Measurements from ENCODE around the gene TFAM. TPM values are rescaled to one million over a fixed set of nuclear protein-coding genes. Genes with fewer than 3 reads are reported as not detected.

Gene TFAM
- total and polyA plus RNA-seq, 2 donors (not counting 1 experiment from before 2014, with no cell fraction given), result 8.2 to 38.4 TPM

DNA sequence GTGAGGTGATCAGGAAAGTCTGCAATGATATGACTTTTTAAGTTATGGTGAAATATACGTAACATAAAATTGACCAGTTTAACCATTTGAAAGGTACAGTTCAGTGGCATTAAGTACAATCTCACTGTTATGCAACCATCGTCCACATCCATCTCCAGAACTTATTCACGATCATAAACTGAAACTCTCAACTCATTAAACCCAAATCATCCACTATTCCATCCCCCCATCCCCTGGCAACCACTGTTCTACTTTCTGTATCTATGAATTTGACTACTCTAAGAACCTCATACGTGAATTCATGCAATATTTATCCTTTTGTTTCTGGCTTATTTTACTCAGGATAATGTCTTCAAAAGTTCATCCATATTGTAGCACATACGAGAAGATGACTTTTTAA, 48.4 kb downstream of the TFAM start:
- intact Hi-C loops (cut with micrococcal nuclease), result no loop called here
- Histone ChIP-seq H3K4me2 (replicated peaks; ENCODE audit: low read depth, low read length, poor library complexity, severe bottlenecking) (no peak overlapping the region), H3K4me3 (ENCODE audit: control extremely low read depth in 1 of 5, extremely low read depth in 1 of 5, insufficient read depth in 1 of 5, low read depth in 2 of 5, low read length in 4 of 5) (no peak overlapping the region), H4K20me1 (ENCODE audit: control insufficient read depth, insufficient read depth, low read length, poor library complexity, severe bottlenecking) (no peaks in the 10 kb centered on the region), H3K9ac (ENCODE audit: low read length) (no peak overlapping the region), H2AFZ (ENCODE audit: insufficient read depth, low read depth, low read length, poor library complexity, severe bottlenecking) (no peak overlapping the region), H3K27ac (ENCODE audit: low read length in 2 of 2) (no peak overlapping the region), H3K9me3 (ENCODE audit: control extremely low read depth in 1 of 3, control insufficient read depth in 2 of 3, insufficient read depth in 1 of 3, low read length in 2 of 3) (no peaks in the 10 kb centered on the region), H3K4me1 (ENCODE audit: control insufficient read depth in 2 of 2, insufficient read depth in 2 of 2, low read length in 2 of 2) (no peaks in the 10 kb centered on the region), H3K79me2 (ENCODE audit: control insufficient read depth, insufficient read depth, low read length) (no peaks in the 10 kb centered on the region), H3K27me3 (replicated peaks in 1 of 4; ENCODE audit: control extremely low read depth in 1 of 4, control insufficient read depth in 3 of 4, insufficient read depth in 4 of 4, low read length in 3 of 4) (peaks cover 0 to 3% (median 1%) of the 10 kb centered on the region in 4 experiments), H3K36me3 (replicated peaks in 1 of 2; ENCODE audit: control extremely low read depth in 1 of 2, control insufficient read depth in 1 of 2, extremely low read depth in 1 of 2, insufficient read depth in 2 of 2, low read length in 1 of 2) (no peaks in the 10 kb centered on the region)
- Mint-ChIP-seq H3K27ac (no peak overlapping the region), H3K27me3 (peaks cover 39% of the 10 kb centered on the region), H3K4me1 (no peaks in the 10 kb centered on the region), H3K4me3 (no peak overlapping the region), H3K9me3 (ENCODE audit: insufficient read depth) (no peaks in the 10 kb centered on the region)
- 92% methylated on average over 2 of the region's 5 CpGs for WGBS (ENCODE audit: insufficient coverage)
- TF ChIP-seq, protein P1, sequence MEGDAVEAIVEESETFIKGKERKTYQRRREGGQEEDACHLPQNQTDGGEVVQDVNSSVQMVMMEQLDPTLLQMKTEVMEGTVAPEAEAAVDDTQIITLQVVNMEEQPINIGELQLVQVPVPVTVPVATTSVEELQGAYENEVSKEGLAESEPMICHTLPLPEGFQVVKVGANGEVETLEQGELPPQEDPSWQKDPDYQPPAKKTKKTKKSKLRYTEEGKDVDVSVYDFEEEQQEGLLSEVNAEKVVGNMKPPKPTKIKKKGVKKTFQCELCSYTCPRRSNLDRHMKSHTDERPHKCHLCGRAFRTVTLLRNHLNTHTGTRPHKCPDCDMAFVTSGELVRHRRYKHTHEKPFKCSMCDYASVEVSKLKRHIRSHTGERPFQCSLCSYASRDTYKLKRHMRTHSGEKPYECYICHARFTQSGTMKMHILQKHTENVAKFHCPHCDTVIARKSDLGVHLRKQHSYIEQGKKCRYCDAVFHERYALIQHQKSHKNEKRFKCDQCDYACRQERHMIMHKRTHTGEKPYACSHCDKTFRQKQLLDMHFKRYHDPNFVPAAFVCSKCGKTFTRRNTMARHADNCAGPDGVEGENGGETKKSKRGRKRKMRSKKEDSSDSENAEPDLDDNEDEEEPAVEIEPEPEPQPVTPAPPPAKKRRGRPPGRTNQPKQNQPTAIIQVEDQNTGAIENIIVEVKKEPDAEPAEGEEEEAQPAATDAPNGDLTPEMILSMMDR (IDR thresholded peaks at IDR 0.05), result no peak
- DNase-seq (no peak), ATAC-seq (ENCODE audit: low read depth) (no peak)
- CTCF ChIA-PET, result no interaction called here
- POLR2A ChIA-PET, result no interaction called here

DNA sequence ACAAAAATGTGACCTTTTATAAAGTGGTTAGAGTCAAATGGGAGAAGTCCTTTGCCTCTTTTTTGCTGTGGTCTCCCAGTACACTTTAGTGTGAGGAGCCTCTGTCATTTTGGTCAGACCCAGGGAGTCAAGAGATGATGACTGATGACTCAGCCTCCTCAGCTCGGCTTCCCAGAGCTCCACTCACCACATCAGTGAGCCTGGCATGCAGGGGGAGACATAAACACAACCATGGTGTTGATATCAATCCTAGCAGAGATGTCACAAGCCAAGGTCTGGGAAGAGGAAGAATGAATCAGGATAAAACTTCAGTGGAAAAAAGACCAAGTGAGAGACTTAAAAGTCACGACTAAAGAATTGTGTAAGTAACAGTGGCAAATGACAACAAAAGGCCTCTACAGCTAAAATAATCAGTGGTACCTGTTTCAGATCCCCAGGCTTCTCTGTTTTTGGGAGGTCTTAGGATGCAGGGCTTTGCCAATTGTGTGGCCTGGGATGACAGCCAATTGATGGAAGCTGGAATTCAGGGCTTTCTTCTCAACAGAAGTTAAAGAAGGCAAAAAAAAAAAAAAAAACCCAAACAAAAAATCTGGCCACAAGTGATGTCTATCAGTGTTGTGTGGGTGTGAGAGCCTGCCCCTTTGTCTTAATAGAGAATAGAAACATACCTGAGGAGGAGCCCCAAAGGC, 50.2 kb downstream of the TFAM start:
- intact Hi-C loops (cut with micrococcal nuclease), result no loop called here
- H3K27ac ChIP-seq (ENCODE audit: low read length in 2 of 2), result no peak overlapping the region
- no peak overlapping the region for H2AFZ ChIP-seq (ENCODE audit: insufficient read depth, low read depth, low read length, poor library complexity, severe bottlenecking)
- no peak overlapping the region for H3K4me3 ChIP-seq (ENCODE audit: control extremely low read depth in 1 of 5, extremely low read depth in 1 of 5, insufficient read depth in 1 of 5, low read depth in 2 of 5, low read length in 4 of 5)
- no peaks in the 10 kb centered on the region for H3K4me1 ChIP-seq (ENCODE audit: control insufficient read depth in 2 of 2, insufficient read depth in 2 of 2, low read length in 2 of 2)
- no CpG with 5 or more reads among the region's 2 CpGs for WGBS (ENCODE audit: insufficient coverage)
- Mint-ChIP-seq H3K9me3 (ENCODE audit: insufficient read depth) (peaks cover 4% of the 10 kb centered on the region), H3K4me1 (no peaks in the 10 kb centered on the region), H3K27me3 (peaks cover 38% of the 10 kb centered on the region), H3K4me3 (no peak overlapping the region), H3K27ac (no peak overlapping the region)
- no peaks in the 10 kb centered on the region for H3K9me3 ChIP-seq (ENCODE audit: control extremely low read depth in 1 of 3, control insufficient read depth in 2 of 3, insufficient read depth in 1 of 3, low read length in 2 of 3)
- DNase-seq (no peak), ATAC-seq (ENCODE audit: low read depth) (no peak)
- no peak overlapping the region for H3K4me2 ChIP-seq (replicated peaks; ENCODE audit: low read depth, low read length, poor library complexity, severe bottlenecking)
- ChIA-PET POLR2A (no interaction called here), CTCF (no interaction called here)
- TF ChIP-seq, protein P1 (IDR thresholded peaks at IDR 0.05), result no peak
- TF ChIP-seq EZH2 (IDR thresholded peaks at IDR 0.05; ENCODE audit: borderline replicate concordance, insufficient read depth, low read depth, low read length, poor library complexity, severe bottlenecking), result no peak
- no peaks in the 10 kb centered on the region for H4K20me1 ChIP-seq (ENCODE audit: control insufficient read depth, insufficient read depth, low read length, poor library complexity, severe bottlenecking)
- H3K36me3 ChIP-seq (replicated peaks in 1 of 2; ENCODE audit: control extremely low read depth in 1 of 2, control insufficient read depth in 1 of 2, extremely low read depth in 1 of 2, insufficient read depth in 2 of 2, low read length in 1 of 2), result no peaks in the 10 kb centered on the region
- H3K79me2 ChIP-seq (ENCODE audit: control insufficient read depth, insufficient read depth, low read length), result no peaks in the 10 kb centered on the region
- no peak overlapping the region for H3K9ac ChIP-seq (ENCODE audit: low read length)
- peaks cover 0 to 3% (median 1%) of the 10 kb centered on the region in 4 experiments for H3K27me3 ChIP-seq (replicated peaks in 1 of 4; ENCODE audit: control extremely low read depth in 1 of 4, control insufficient read depth in 3 of 4, insufficient read depth in 4 of 4, low read length in 3 of 4)

Data from B cell (primary cell).